Hematopoietic multipotent progenitor cell treated with erythropoietin and hydrocortisone succinate and interleukin-3 and kit ligand, for 4 days (in vitro differentiated cells): ENCODE data around the gene RNF167.

Experiments used
- DNase-seq: peaks from one replicate; pipeline ENCODE4 v3.0.0-alpha.2; 2015

The RNF167 gene

DNA sequence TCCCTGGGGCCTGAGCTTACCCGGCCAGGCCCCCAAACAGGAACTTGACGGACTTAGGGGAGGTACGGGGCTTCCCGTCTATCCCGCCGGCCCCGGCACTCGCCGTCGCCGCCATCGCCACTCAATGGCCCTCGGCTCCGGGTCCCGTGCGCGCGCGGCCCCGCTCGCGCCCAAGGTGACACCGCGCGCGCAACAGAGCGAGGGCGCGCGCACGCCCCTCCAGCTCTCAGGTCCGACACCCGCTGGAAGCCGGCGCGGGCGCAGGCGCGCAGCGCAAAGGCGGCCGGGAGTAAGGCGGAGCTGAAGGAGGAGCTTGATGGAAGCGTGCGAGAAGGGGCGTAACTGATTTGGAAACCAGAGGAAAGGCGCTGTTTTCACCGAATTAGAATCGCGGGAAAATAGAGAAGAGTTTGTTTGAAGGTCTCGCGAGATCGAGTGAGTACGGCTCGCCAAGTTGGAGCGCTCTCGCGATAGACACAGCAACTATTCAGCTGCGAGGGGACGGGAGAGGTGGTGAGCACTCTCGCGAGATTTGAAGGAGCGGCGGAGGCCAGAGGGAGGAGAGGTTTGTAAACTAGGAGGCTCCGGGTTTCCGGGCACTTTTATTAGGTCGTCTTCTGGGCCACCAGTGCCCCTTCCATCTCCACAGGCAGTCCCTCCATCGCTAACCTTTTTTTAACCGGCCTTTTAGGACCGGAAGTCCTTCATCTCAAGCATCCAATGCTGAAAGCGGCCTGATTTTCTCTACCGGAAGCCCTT lies at the start of gene RNF167, which contains the start of gene SLC25A11:
Gene RNF167 (plus strand): TSS at position 473 of the 759 bp plus-strand sequence. CDS start 642 bp downstream, outside the sequence.
Gene SLC25A11 (minus strand): TSS at position 251 of the 759 bp plus-strand sequence. CDS start 136 bp downstream, at position 115.
- peak; percentile 100 for DNase-seq

DNA sequence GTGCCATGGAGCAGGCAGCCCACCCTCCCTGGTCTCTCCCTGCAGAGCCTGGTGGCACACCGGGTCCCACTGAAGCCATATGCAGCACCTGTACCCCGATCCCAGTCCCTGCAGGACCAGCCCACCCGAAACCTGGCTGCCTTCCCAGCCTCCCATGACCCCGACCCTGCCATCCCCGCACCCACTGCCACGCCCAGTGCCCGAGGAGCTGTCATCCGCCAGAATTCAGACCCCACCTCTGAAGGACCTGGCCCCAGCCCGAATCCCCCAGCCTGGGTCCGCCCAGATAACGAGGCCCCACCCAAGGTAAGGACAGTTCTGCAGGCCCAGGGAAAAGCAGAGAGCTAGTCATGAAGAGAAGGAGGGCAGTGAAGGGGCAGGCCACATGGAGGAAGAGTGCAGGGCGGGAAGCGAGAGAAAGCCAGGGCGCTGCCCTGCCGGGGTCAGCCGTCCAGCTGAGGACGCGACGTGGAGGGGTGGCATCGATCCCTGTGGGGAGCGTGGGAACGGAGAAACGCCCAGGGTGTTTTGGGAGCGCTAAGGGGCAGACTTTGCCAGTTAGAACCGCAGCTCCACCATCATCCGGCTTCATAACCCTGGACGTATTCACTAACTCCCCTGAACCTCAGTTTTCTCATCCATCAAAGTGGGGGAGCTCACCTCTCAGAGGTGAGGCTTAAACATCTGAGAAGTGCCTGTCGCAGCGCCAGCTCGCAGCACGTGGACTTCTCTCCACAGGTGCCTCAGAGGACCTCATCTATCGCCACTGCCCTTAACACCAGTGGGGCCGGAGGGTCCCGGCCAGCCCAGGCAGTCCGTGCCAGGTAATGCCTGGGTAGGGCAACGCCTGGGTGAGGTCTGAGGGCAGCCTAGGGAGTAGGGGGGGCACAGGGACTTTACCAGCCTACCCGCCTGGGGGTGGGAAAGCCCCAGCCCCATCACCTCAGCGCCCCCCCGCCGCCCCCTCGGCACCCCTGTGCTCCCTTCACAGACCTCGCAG lies 48.4 kb upstream of the RNF167 start:
- DNase-seq = peak; percentile 36

DNA sequence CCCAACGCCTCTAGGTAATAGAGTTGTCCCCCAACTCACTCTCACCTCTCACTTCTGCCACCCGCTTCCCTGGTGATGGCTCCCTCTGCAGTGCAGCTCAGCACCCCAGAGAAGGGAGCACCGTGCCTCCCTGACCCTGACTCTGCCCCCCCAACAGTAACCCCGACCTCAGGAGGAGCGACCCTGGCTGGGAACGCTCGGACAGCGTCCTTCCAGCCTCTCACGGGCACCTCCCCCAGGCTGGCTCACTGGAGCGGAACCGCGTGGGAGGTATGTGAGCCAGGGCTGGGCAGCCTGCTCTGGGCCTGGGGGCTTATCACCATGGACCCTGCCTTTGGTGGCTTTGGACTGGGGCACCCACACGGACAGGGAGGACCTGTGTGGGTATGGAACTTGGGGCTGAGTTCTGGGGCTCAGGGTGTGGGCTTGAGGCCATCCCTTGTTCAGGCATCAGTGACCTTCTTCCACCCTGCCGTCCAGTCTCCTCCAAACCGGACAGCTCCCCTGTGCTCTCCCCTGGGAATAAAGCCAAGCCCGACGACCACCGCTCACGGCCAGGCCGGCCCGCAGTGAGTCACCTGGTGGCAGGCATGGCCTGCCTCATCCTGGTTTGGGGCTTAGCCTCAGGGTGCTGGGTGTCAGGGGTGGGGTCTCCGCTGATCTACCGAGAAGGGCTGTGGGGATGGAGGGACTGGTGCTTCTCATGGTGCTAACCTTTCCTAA lies 47.4 kb upstream of the RNF167 start:
- no peak for DNase-seq

DNA sequence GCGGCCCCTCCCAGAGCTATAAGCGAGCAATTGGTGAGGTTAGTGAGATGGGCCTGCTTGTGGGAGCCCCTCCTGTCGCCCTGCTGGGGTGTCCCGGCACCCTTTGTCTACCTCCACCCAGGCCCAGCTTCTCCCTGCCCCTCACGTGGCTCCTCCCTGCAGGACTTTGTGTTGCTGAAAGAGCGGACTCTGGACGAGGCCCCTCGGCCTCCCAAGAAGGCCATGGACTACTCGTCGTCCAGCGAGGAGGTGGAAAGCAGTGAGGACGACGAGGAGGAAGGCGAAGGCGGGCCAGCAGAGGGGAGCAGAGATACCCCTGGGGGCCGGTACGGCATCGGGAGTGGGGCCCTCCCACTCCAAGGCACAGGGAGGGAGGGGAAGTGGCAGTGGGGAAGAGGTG lies 46.8 kb upstream of the RNF167 start:
- DNase-seq = no peak

DNA sequence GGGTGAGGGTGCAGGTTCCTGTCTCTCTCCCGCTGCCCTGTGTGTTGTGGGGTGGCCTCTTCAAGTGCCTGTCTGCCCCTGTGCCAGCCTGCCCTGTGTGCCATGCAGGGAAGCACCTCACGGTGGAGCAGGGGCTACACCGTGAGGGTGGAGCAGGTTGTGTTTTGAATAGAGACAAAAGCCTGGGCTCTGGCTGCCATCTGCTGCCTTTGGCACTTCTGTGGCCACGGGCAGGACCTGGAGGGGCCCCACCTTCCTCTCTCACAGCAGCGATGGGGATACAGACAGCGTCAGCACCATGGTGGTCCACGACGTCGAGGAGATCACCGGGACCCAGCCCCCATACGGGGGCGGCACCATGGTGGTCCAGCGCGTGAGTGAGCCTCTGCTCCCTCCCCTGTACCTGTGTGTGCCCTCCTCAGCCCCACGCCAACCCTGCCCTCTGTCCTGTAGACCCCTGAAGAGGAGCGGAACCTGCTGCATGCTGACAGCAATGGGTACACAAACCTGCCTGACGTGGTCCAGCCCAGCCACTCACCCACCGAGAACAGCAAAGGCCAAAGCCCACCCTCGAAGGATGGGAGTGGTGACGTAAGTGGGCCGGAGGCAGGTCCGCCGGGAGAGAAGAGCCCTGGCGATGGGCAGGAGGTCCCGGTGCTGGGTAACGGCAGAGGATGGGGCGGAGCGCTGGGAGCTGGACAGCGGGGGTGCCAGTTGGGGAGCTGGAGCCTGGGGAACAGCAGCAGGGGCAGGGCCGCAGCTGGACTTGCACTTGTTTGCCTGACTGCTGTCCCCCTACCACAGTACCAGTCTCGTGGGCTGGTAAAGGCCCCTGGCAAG lies 46.1 kb upstream of the RNF167 start:
- no peak for DNase-seq

DNA sequence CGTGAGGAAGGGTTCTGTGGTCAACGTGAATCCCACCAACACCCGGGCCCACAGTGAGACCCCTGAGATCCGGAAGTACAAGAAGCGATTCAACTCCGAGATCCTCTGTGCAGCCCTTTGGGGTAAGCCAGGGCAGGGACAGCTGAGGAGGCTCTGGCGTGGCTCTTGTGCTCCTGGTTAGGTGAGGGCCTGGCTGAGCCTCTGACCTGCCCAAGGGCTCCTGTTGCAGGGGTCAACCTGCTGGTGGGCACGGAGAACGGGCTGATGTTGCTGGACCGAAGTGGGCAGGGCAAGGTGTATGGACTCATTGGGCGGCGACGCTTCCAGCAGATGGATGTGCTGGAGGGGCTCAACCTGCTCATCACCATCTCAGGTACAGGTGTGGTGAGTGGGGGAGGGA lies 44.9 kb upstream of the RNF167 start:
- no peak for DNase-seq

DNA sequence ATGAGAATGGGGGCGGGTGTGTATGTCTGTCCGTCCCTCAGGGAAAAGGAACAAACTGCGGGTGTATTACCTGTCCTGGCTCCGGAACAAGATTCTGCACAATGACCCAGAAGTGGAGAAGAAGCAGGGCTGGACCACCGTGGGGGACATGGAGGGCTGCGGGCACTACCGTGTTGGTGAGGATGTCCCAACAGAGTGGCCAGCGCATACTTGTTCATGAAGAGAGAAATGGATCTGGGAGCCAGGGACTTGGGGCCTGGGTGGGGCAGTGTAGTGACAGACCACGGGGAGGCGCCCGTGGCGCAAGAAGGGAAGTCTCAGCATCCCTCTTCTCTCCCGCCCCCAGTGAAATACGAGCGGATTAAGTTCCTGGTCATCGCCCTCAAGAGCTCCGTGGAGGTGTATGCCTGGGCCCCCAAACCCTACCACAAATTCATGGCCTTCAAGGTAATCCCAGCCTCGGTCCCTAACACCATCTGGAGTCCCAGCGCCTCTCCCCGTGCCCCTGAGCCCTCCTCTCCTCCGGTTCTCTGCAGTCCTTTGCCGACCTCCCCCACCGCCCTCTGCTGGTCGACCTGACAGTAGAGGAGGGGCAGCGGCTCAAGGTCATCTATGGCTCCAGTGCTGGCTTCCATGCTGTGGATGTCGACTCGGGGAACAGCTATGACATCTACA lies 44.3 kb upstream of the RNF167 start:
- DNase-seq = no peak

DNA sequence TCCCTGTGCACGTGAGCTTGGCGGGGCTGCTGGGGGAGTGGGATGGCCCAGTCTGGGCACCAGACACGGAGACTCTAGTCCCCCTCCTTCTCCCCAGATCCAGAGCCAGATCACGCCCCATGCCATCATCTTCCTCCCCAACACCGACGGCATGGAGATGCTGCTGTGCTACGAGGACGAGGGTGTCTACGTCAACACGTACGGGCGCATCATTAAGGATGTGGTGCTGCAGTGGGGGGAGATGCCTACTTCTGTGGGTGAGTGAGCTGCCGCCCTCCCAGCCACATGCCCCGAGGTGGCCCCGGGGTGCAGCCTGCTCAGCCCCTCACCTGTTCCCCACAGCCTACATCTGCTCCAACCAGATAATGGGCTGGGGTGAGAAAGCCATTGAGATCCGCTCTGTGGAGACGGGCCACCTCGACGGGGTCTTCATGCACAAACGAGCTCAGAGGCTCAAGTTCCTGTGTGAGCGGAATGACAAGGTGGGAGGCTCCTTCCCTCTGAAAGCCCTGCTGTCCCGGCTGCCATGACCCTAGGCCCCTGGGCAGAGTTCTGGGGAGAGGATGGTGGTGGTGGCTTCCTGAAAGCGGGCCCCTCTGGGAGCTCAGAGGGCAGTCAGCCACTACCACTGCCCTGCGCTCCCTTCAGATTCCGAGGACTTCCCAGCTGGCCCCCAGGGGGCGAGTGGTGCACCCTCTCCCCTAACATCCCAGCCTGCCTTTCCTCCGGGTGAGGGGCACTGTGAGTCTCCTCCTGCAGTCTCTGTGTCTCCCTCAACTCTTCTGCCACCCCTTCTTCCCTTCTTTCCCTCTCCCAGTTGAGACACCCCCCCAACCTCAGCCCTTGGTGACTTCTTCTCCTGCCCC lies 43.5 kb upstream of the RNF167 start:
- DNase-seq = no peak

DNA sequence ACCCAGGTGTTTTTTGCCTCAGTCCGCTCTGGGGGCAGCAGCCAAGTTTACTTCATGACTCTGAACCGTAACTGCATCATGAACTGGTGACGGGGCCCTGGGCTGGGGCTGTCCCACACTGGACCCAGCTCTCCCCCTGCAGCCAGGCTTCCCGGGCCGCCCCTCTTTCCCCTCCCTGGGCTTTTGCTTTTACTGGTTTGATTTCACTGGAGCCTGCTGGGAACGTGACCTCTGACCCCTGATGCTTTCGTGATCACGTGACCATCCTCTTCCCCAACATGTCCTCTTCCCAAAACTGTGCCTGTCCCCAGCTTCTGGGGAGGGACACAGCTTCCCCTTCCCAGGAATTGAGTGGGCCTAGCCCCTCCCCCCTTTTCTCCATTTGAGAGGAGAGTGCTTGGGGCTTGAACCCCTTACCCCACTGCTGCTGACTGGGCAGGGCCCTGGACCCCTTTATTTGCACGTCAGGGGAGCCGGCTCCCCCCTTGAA lies 42.8 kb upstream of the RNF167 start:
- DNase-seq = no peak

DNA sequence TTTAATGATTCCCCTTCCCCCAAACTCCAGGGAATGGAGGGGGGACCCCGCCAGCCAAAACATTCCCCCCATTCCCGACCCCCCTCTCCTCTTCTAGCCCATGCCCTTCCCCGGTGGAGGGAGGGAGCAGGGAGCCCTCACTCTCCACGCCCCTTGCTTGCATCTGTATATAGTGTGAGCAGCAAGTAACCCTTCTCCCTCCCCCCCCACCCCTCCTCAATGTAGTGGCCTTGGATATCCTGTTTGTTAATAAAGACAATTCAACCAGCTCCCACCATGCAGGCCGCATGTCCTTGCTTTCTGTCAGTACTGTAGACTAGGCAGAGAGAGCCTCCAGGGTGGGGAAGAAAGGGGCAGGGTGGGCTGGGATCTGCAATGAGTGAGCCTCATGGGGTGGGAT lies 42.3 kb upstream of the RNF167 start:
- DNase-seq = no peak

DNA sequence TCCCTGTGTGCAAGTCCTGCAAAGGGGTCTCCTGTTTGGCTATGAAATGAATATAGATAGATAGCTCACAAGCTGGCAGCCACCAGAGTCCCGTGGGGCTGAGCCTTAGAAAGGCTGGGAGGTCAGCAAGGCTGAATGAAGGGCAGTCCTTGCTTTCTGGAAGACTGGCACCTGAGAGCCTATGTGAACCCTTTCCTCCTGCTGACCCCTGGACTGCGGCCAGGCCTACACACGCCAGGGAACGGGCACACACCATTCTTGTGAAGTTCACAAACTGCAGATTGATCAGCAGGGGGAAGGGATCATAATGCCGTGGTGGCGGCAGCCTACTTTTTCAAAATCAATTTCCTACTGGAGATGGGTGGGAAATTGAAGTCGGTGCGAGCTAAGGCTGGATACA lies 41.7 kb upstream of the RNF167 start:
- no peak for DNase-seq

DNA sequence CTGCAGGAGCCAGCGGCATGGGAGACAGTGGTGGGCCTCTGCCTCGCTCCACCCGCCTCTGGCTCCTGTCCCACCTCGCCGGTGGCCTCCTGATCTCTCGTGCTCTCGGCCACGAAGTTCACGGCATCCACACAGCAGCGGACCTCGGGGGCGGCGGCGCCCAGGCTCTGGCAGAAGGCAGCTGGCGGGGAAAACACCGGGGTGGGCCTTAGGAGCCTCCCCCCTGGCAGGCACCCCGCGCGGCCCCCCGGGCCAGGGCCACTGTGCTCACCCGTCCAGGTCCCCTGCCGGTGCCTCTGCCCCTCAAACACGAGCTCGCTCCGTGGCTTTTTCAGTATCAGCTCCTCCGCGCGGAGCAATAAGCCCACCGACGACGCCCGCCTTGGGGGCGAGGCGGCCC lies 41.1 kb upstream of the RNF167 start:
- DNase-seq = no peak

DNA sequence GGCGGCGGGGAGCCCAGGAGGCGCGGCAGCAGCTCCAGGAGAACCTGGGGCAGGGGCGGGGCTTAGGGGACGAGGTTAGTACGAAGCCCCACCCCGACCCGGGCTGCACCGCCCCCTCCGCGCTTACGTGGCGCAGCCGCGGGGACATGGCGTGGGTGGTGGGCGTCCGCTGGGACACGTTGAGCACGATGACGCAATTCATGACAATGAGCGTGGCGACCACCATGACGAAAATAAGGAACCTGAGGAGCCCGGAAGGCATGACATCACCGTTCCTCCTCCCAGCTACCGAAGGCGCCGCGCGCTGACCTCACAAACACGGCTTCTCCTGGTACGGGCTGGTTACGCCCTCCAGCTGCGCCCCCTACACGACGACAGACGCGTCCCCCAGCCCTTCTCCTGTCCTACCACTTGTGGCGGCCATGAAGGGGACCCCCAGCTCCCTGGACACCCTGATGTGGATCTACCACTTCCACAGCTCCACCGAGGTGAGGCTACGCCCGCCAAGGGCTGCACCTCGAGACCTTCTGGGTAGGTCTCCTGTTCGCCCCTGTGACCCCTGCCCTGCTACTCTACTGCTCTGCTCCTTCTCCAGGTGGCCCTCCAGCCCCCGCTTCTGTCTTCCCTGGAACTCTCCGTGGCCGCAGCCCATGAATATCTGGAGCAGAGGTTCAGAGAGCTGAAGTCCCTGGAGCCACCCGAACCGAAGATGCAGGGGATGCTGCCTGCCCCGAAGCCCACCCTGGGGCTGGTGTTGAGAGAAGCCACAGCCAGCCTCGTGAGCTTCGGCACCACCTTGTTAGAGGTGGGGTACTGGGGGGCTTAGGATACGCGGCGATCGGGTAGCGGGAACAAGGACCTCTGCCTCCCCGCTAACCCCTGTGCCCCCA lies 40.5 kb upstream of the RNF167 start, which contains the start of gene C17orf107:
Gene C17orf107 (plus strand): TSS at position 196 of the 890 bp plus-strand sequence. CDS start 227 bp downstream, at position 423.
- peak; percentile 84 for DNase-seq

DNA sequence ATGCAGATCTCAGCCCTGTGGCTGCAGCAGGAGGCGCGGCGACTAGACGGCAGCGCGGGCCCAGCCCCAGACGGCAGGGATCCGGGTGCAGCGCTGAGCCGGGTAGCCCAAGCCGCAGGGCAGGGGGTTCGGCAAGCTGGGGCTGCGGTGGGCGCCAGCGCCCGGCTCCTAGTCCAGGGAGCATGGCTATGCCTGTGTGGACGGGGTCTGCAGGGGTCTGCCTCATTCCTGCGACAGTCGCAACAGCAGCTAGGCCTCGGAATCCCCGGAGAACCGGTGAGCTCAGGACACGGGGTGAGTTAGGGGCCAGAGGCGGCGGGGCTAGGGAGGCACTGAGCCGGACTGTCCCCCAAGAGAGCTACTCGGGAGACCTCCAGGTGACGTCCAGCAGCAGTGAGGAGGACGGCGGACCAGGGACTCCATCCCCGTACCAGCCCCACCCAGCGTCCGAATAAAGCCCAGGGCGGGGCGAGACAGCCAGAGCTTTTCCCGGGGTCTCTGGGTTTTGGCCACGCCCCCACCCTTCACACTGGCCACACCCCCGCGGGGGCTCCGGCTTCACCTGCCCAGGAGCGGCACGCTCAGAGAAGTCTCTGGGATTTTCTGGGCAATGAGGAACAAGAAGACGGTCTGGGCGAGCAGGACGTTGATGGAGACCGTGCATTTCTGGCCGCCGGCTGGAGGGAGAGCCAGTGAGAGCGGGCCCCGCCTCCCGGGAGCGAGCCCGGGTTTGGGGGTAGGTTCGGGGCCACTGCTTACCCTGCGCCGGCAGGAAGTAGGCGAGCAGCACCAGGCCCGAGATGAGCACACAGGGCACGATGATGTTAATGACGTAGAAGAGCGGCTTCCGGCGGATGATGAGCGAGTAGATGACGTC lies 39.6 kb upstream of the RNF167 start:
- DNase-seq = peak; percentile 59

DNA sequence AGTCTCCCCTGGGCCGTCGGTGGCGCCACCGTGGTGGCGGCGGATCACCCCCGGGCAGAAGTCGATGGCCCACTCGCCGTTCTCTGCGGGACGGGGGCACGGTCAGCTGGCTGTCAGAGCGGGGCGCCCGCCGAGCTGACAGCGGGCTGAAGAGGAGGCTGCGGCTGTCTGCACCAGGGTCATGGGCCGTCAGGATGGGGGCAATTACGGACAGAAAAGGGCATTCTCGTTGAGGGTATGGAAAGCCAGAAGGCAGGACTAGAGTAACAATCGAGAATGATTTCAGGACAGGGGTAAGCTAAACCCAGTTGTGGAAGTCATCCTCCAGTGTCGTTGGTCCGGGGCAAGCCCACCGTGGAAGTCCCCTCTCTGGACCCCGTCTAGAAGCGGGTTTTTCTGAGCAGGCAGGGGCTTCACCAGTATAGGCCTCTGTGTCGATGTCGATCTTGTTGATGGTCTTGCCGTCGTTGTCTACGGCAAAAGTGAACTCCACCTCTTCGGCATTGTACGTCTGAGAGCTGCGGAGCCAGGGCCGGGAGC lies 38.9 kb upstream of the RNF167 start:
- DNase-seq = no peak

DNA sequence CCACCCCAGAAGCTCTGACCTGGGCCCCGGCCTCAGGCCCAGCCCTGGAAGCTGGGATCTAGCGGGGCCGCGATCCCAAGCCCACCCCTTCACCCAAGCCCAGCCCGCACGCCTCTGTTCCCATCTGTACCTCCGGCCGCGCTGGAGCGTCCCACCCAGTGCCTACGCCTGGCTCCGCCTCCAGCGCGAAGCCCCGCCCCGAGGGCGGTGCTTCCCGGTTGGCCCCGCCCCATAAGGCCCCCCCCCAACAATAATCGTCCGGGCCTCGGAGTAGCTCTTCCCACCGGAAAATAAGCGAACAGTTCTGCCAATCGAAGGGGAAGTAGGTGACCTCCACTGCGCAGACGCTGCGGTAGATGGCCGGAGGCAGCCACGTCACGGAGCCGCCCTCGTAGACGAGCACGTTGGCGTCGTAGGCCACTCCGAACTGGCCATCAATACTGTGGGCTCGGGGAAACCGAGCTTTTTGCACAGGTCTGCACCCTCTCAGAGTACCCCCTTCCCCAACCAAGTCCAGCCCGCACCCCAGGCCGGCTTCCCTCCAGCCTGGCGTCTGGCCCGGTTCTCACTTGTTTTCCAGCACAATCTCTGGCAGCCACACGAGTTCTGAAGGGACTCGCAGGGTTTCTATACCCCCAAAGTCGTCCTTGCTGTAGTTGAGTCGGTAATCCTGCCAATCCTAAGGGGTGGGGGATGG lies 38.3 kb upstream of the RNF167 start:
- DNase-seq = peak; percentile 64

DNA sequence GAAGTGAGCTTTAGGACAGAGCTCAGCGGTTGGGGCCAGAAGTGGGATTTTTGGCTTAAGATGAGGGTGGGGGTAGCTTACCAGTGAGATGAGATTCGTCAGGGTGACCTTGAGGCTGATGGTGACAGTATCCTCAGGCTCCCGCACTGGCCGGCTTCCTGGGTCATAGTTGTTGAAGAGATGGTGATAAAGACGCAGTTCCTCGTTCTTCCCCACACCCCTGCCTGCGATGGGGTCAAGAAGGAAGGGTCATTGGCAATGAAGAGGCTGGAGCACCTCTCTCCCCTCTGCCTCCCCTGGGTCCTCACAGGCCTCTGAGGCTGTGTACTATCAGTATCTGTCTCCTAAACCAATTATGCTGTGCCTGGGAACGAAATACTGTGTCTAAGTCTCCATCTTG lies 37.5 kb upstream of the RNF167 start:
- DNase-seq = no peak
